H1 (cell line): ENCODE data around the gene AMPH. TPM values are rescaled to one million over a fixed set of nuclear protein-coding genes. Genes with fewer than 3 reads are reported as not detected.

Source experiments
- CTCF ChIA-PET: fragments of 300-600 bp; sonication (Branson Sonifier 250); formaldehyde crosslinking; loops from one replicate; lab custom pipeline; 2021; ENCODE audit not compliant: partially characterized antibody; lab: Charles Lee
- POLR2A ChIA-PET: fragments of 300-600 bp; sonication (Branson Sonifier 250); formaldehyde crosslinking; loops from one replicate; lab custom pipeline; 2021; ENCODE audit warnings: inconsistent platforms; ENCODE audit not compliant: partially characterized antibody; lab: Charles Lee
- DNase-seq, 2 experiments: peaks; one replicate each; pipeline versions ENCODE4 v3.0.0 to v3.0.0-alpha.2; 2010 to 2022; ENCODE audit warnings: low spot score in 2 of 2, low read depth in 1 of 2, mixed read lengths in 1 of 2
- FAIRE-seq: peaks from 2 replicates; lab custom pipeline; 2011; peaks lifted over from hg19 to GRCh38; lab: Jason Lieb, UNC
- H2AFZ ChIP-seq: 2 replicates; pipeline ENCODE4 v1.8.1; 2012; ENCODE audit warnings: low read length, inconsistent platforms
- H2AK5ac ChIP-seq: 2 replicates; pipeline ENCODE4 v1.6.1; 2013; ENCODE audit warnings: low read depth, low read length
- H2BK120ac ChIP-seq: replicated peaks from 2 replicates; pipeline ENCODE3; 2013; ENCODE audit warnings: low read depth, low read length, inconsistent platforms
- H2BK12ac ChIP-seq: 2 replicates; pipeline ENCODE4 v1.6.1; 2013; ENCODE audit warnings: low read depth, low read length
- H2BK15ac ChIP-seq: 2 replicates; pipeline ENCODE4 v1.6.1; 2013; ENCODE audit warnings: low read length
- H2BK20ac ChIP-seq: 2 replicates; pipeline ENCODE4 v1.6.1; 2013; ENCODE audit warnings: low read length
- H2BK5ac ChIP-seq: 2 replicates; pipeline ENCODE4 v1.6.1; 2013; ENCODE audit warnings: low read depth, low read length
- H3K14ac ChIP-seq: 2 replicates; pipeline ENCODE4 v1.6.1; 2013; ENCODE audit warnings: inconsistent platforms; ENCODE audit not compliant: insufficient read length
- H3K18ac ChIP-seq: 2 replicates; pipeline ENCODE4 v1.6.1; 2013; ENCODE audit warnings: low read length; ENCODE audit errors: extremely low read depth
- H3K23ac ChIP-seq: 2 replicates; pipeline ENCODE4 v1.6.1; 2013; ENCODE audit warnings: inconsistent platforms; ENCODE audit not compliant: insufficient read length
- H3K23me2 ChIP-seq: 2 replicates; pipeline ENCODE4 v1.6.1; 2013; ENCODE audit warnings: low read depth, low read length
- H3K27ac ChIP-seq: 2 replicates; pipeline ENCODE4 v1.6.1; 2011; ENCODE audit warnings: low read depth, low read length, inconsistent platforms
- H3K27me3 ChIP-seq, 4 experiments: replicated peaks in 1 of 4; 1 replicate in 1 of 4; 2 replicates in 3 of 4; pipeline versions ENCODE4 v1.6.1 to v1.8.1; 2011 to 2013; ENCODE audit warnings: low read length in 3 of 4, mild to moderate bottlenecking in 3 of 4, inconsistent platforms in 2 of 4, mixed read lengths in 2 of 4, moderate library complexity in 1 of 4; ENCODE audit not compliant: control insufficient read depth in 3 of 4, insufficient read depth in 3 of 4; ENCODE audit errors: extremely low read depth in 1 of 4
- H3K36me3 ChIP-seq, 4 experiments: 2 replicates each; pipeline versions ENCODE4 v1.6.1 to v1.8.1; 2011 to 2013; ENCODE audit warnings: mild to moderate bottlenecking in 4 of 4, low read length in 3 of 4, moderate library complexity in 2 of 4, control low read depth in 1 of 4, inconsistent platforms in 1 of 4; ENCODE audit not compliant: insufficient read depth in 4 of 4, control insufficient read depth in 2 of 4
- H3K4ac ChIP-seq: replicated peaks from 2 replicates; pipeline ENCODE3; 2013; ENCODE audit warnings: low read length, low read depth, mixed read lengths, inconsistent platforms; ENCODE audit not compliant: insufficient read length
- H3K4me1 ChIP-seq, 4 experiments: replicated peaks in 1 of 4; 1 replicate in 1 of 4; 2 replicates in 3 of 4; pipeline versions ENCODE4 v1.6.1 to v1.8.1; 2011 to 2013; ENCODE audit warnings: low read length in 3 of 4, inconsistent platforms in 2 of 4, mixed read lengths in 1 of 4; ENCODE audit not compliant: insufficient read depth in 4 of 4, control insufficient read depth in 3 of 4
- H3K4me2 ChIP-seq, 2 experiments: 2 replicates each; pipeline versions ENCODE4 v1.6.1 to v1.8.1; 2011 to 2013; ENCODE audit warnings: low read depth in 2 of 2, low read length in 2 of 2, control low read depth in 1 of 2, inconsistent platforms in 1 of 2, mild to moderate bottlenecking in 1 of 2; ENCODE audit not compliant: insufficient read depth in 1 of 2
- H3K4me3 ChIP-seq, 4 experiments: fragments of 200-600, 300-600 bp in 1 of 4; sonication (generic), shearing (Covaris generic), sonication (Bioruptor Twin) in 1 of 4; 2 replicates each; pipeline versions ENCODE4 v1.5.1 to v1.8.1; 2011 to 2016; ENCODE audit warnings: low read length in 4 of 4, low read depth in 3 of 4, control low read depth in 2 of 4, inconsistent platforms in 2 of 4, mild to moderate bottlenecking in 2 of 4, mixed read lengths in 1 of 4, moderate library complexity in 1 of 4; ENCODE audit not compliant: insufficient read depth in 2 of 4; ENCODE audit errors: extremely low read depth in 1 of 4
- H3K56ac ChIP-seq: replicated peaks from 2 replicates; pipeline ENCODE3; 2013; ENCODE audit warnings: low read depth, mild to moderate bottlenecking, mixed read lengths, low read length, inconsistent platforms; ENCODE audit not compliant: insufficient read length
- H3K79me1 ChIP-seq: 2 replicates; pipeline ENCODE4 v1.6.1; 2013; ENCODE audit warnings: low read depth, low read length, control low read depth
- H3K79me2 ChIP-seq, 2 experiments: 2 replicates each; pipeline versions ENCODE4 v1.6.1 to v1.8.1; 2012 to 2013; ENCODE audit warnings: low read length in 2 of 2, mild to moderate bottlenecking in 2 of 2, inconsistent platforms in 1 of 2; ENCODE audit not compliant: insufficient read depth in 2 of 2, control insufficient read depth in 1 of 2
- H3K9ac ChIP-seq, 4 experiments: replicated peaks in 1 of 4; 1 replicate in 1 of 4; 2 replicates in 3 of 4; pipeline versions ENCODE4 v1.6.1 to v1.8.1; 2011 to 2013; ENCODE audit warnings: low read depth in 3 of 4, low read length in 3 of 4, control low read depth in 2 of 4, mild to moderate bottlenecking in 2 of 4, moderate library complexity in 2 of 4, inconsistent platforms in 1 of 4; ENCODE audit errors: extremely low read depth in 1 of 4
- H3K9me3 ChIP-seq, 2 experiments: 2 replicates each; pipeline versions ENCODE4 v1.6.1 to v1.8.1; 2012 to 2013; ENCODE audit warnings: mild to moderate bottlenecking in 2 of 2, moderate library complexity in 2 of 2, control low read depth in 1 of 2, inconsistent platforms in 1 of 2, low read depth in 1 of 2, low read length in 1 of 2, mixed read lengths in 1 of 2; ENCODE audit not compliant: insufficient read depth in 2 of 2
- H4K20me1 ChIP-seq, 2 experiments: replicated peaks in 1 of 2; 2 replicates each; pipeline versions ENCODE3 to v1.8.1; 2011 to 2013; ENCODE audit warnings: inconsistent platforms in 2 of 2, low read length in 2 of 2, mild to moderate bottlenecking in 1 of 2; ENCODE audit not compliant: insufficient read depth in 2 of 2, control insufficient read depth in 1 of 2
- H4K5ac ChIP-seq: 2 replicates; pipeline ENCODE4 v1.6.1; 2013; ENCODE audit warnings: low read length, low read depth, mixed read lengths, inconsistent platforms; ENCODE audit not compliant: insufficient read length
- H4K8ac ChIP-seq: 2 replicates; pipeline ENCODE4 v1.8.0; 2013; ENCODE audit warnings: mild to moderate bottlenecking, moderate library complexity, low read length, inconsistent platforms; ENCODE audit not compliant: insufficient read depth; ENCODE audit errors: extremely low read depth
- H4K91ac ChIP-seq: replicated peaks from 2 replicates; pipeline ENCODE3; 2013; ENCODE audit warnings: low read length, mixed read lengths, inconsistent platforms; ENCODE audit not compliant: insufficient read length
- CHD1 ChIP-seq: IDR thresholded peaks from 2 replicates; pipeline ENCODE4 v1.6.1; 2012; ENCODE audit warnings: low read depth, low read length, improper control_type of control experiment
- KDM1A ChIP-seq: fragments of 200-600, 300-600 bp; sonication (generic); IDR thresholded peaks from 2 replicates; pipeline ENCODE4 v1.7.1; 2016; ENCODE audit warnings: mild to moderate bottlenecking, low read length, borderline replicate concordance
- WGBS, 2 experiments: shearing (Covaris generic) in 1 of 2; methylation state at CpG; one replicate each; pipeline versions ENCODE4 v1.1.6 to v1.1.7; 2013 to 2015; ENCODE audit warnings: low lambda C conversion rate in 2 of 2, mixed read lengths in 2 of 2, inconsistent platforms in 1 of 2, low coverage in 1 of 2, missing lambda C conversion rate in 1 of 2; ENCODE audit not compliant: insufficient replicate concordance in 2 of 2, insufficient coverage in 1 of 2, insufficient read length in 1 of 2; ENCODE audit errors: extremely low coverage in 1 of 2, missing lambda C conversion rate in 1 of 2; 5-methylcytosine and 5-hydroxymethylcytosine counted together
- polyA plus RNA-seq, 7 experiments: library from polyadenylated mRNA; depleted of rRNA in 3 of 7; stranded (reverse) in 5 of 7; unstranded in 2 of 7; fragments of >200 nt in 5 of 7; fragments of 200-250 nt in 2 of 7; gene quantifications; 1 replicate in 5 of 7; 2 replicates in 1 of 7; 4 replicates in 1 of 7; pipeline versions ENCODE4 v1.2.1 to v1.2.3, GENCODE V29; 2011 to 2013; ENCODE audit warnings: missing spikeins in 2 of 7, mixed read lengths in 2 of 7
- total RNA-seq: library from RNA; stranded (reverse); fragmentation: NEBNext Ultra II Directional; extraction: Animal tissue kit (Norgen Biotek cat#: 25700); gene quantifications from 2 replicates; pipeline ENCODE4 v1.2.1, GENCODE V29; 2021

Gene AMPH
- total and polyA plus RNA-seq, 2 of the 8 experiments (the other 6 are each of a cell fraction or from before 2014, with no cell fraction given) = 7.3 to 12.2 TPM

GRCh38 chr7:38525857-38526256 lies 105.3 kb downstream of the AMPH start:
- no peak overlapping the region for H3K4me2 ChIP-seq
- no peak overlapping the region for H3K4ac ChIP-seq
- CTCF ChIA-PET = interaction anchor here (0.9 to 1.4 kb wide), 3 partner anchors 10 kb away, joined by 3 to 6 read pairs (median 4); no protein-coding TSS in a partner anchor
- TF ChIP-seq CHD1 (no peak), KDM1A (no peak)
- TF ChIP-seq, all 59 proteins: peak for 0
- H2BK15ac ChIP-seq = no peak overlapping the region
- no peaks in the 10 kb centered on the region for H3K79me2 ChIP-seq
- no peak overlapping the region for H4K8ac ChIP-seq
- no peaks in the 10 kb centered on the region; a peak in 1 of 7 replicates for H3K4me1 ChIP-seq
- H2BK12ac ChIP-seq = no peak overlapping the region
- H4K5ac ChIP-seq = no peak overlapping the region
- H3K9ac ChIP-seq = no peak overlapping the region
- H4K20me1 ChIP-seq = no peaks in the 10 kb centered on the region
- POLR2A ChIA-PET = no interaction called here
- no peak overlapping the region for H2BK5ac ChIP-seq
- DNase-seq (no peak), FAIRE-seq (no peak)
- H3K27me3 ChIP-seq = no peaks in the 10 kb centered on the region
- no peak overlapping the region for H2BK120ac ChIP-seq
- no peak overlapping the region for H2AK5ac ChIP-seq
- H3K4me3 ChIP-seq = no peak overlapping the region
- H3K23ac ChIP-seq = no peak overlapping the region
- no peaks in the 10 kb centered on the region for H3K9me3 ChIP-seq
- H2BK20ac ChIP-seq = no peak overlapping the region
- no peak overlapping the region for H2AFZ ChIP-seq
- no peak overlapping the region for H3K56ac ChIP-seq
- no peaks in the 10 kb centered on the region for H3K79me1 ChIP-seq
- H3K27ac ChIP-seq = no peak overlapping the region
- WGBS, 2 experiments = 86% methylated on average over 1 of the region's 1 CpG; no CpG with 5 or more reads in 1 of the 2 experiments
- no peak overlapping the region for H4K91ac ChIP-seq
- no peak overlapping the region for H3K18ac ChIP-seq
- H3K14ac ChIP-seq = no peak overlapping the region
- no peaks in the 10 kb centered on the region; the same call in 1 of the 2 replicates for H3K23me2 ChIP-seq
- H3K36me3 ChIP-seq = no peaks in the 10 kb centered on the region
